D721Med (cell line): Measurements from ENCODE around the gene CEACAM16.
"Not testable (repeated sequence)": the region's sequence is repeated elsewhere in the genome, so short reads cannot be mapped to it uniquely, and the experiment has no call there.

Source experiments
- DNase-seq: peaks from one replicate; pipeline ENCODE4 v3.0.0; 2011; ENCODE audit warnings: low spot score; ENCODE audit not compliant: insufficient read length
- FAIRE-seq: peaks from 2 replicates; lab custom pipeline; 2011; peaks lifted over from hg19 to GRCh38; lab: Jason Lieb, UNC
- CTCF ChIP-seq: IDR thresholded peaks from 2 replicates; pipeline ENCODE4 v1.5.1; 2012; ENCODE audit warnings: mild to moderate bottlenecking, control low read depth; ENCODE audit not compliant: insufficient read depth; ENCODE audit errors: missing control alignments

CEACAM16 gene

GRCh38 chr19:44668985-44669764, 29.8 kb upstream of the CEACAM16 start:
- TF ChIP-seq CTCF = no peak
- FAIRE-seq (no peak), DNase-seq (no peak)

GRCh38 chr19:44670027-44670426, 28.9 kb upstream of the CEACAM16 start:
- not testable (repeated sequence) for DNase-seq, FAIRE-seq

GRCh38 chr19:44671400-44671799, 27.6 kb upstream of the CEACAM16 start, which contains the start of gene CEACAM19:
CEACAM19 (plus strand) TSS chr19:44671482; CDS start chr19:44671932, 450 bp downstream.
- FAIRE-seq (no peak), DNase-seq (no peak)
- TF ChIP-seq CTCF = no peak

- no peak for TF ChIP-seq CTCF
- no peak for FAIRE-seq
- DNase-seq = no peak
These were observed 26.7 kb upstream of the CEACAM16 start for GRCh38 chr19:44672226-44672625.

GRCh38 chr19:44673510-44673909, 25.4 kb upstream of the CEACAM16 start:
- DNase-seq (no peak), FAIRE-seq (no peak)
- TF ChIP-seq CTCF = no peak

GRCh38 chr19:44675521-44675920, 23.4 kb upstream of the CEACAM16 start:
- FAIRE-seq (no peak), DNase-seq (no peak)
- TF ChIP-seq CTCF = no peak

- no peak for DNase-seq
- no peak for TF ChIP-seq CTCF
- FAIRE-seq = no peak
These were observed 21.7 kb upstream of the CEACAM16 start for GRCh38 chr19:44677019-44677811.
